ENCODE data around the gene CYP2D6.
"Not testable (repeated sequence)": the region's sequence is repeated elsewhere in the genome, so short reads cannot be mapped to it uniquely, and the experiment has no call there.

DNA sequence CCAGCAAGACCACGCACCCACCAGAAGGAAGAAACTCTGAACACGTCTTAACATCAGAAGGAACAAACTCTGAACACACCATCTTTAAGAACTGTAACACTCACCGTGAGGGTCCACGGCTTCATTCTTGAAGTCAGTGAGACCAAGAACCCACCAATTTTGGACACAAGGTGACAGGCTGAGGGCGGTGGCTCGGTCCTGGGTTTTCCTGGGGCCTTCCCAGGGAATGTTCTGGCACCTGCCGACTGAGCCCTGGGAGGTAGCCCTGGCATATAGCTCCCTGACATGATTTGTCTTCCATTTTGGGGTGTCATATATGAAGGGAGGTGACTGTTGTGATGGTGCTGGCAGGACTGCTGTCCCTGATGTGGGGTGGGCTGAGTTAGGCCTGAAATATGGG is 8.9 kb upstream of the CYP2D6 start:
- TF ChIP-seq POLR2A (IDR thresholded peaks at IDR 0.05), result not testable (repeated sequence)
- TF ChIP-seq, protein P1, sequence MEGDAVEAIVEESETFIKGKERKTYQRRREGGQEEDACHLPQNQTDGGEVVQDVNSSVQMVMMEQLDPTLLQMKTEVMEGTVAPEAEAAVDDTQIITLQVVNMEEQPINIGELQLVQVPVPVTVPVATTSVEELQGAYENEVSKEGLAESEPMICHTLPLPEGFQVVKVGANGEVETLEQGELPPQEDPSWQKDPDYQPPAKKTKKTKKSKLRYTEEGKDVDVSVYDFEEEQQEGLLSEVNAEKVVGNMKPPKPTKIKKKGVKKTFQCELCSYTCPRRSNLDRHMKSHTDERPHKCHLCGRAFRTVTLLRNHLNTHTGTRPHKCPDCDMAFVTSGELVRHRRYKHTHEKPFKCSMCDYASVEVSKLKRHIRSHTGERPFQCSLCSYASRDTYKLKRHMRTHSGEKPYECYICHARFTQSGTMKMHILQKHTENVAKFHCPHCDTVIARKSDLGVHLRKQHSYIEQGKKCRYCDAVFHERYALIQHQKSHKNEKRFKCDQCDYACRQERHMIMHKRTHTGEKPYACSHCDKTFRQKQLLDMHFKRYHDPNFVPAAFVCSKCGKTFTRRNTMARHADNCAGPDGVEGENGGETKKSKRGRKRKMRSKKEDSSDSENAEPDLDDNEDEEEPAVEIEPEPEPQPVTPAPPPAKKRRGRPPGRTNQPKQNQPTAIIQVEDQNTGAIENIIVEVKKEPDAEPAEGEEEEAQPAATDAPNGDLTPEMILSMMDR (IDR thresholded peaks at IDR 0.05), result not testable (repeated sequence)

Data from uterus (tissue), 2 donors.